ENCODE results near the gene SLF1. TPM values are rescaled to one million over a fixed set of nuclear protein-coding genes. Genes with fewer than 3 reads are reported as not detected.
"Not testable (repeated sequence)": the region's sequence is repeated elsewhere in the genome, so short reads cannot be mapped to it uniquely, and the experiment has no call there.

Gene SLF1
- polyA plus RNA-seq: 9.5 TPM
- long read RNA-seq, donor 1, partial matches to known transcripts: 0 of 1 reads
- long read RNA-seq, donor 1, other reads (novel, unspliced or antisense): 0 of 1 reads
- long read RNA-seq, donor 2, partial matches to known transcripts: 0 of 1 reads
- long read RNA-seq, donor 2, other reads (novel, unspliced or antisense): 0 of 1 reads
- long read RNA-seq, donor 3: 0 reads
- long read RNA-seq, donor 4: 0 reads
- long read RNA-seq, donor 5: 0 reads
- long read RNA-seq, donor 6, partial matches to known transcripts: 0 of 1 reads
- long read RNA-seq, donor 6, other reads (novel, unspliced or antisense): 0 of 1 reads
- long read RNA-seq, donor 7: 0 reads
- long read RNA-seq, donor 8, full-length matches to known transcripts: 2 of 2 reads
- long read RNA-seq, donor 8, partial matches to known transcripts: 0 of 2 reads
- long read RNA-seq, donor 8, other reads (novel, unspliced or antisense): 0 of 2 reads
- long read RNA-seq, donor 9: 0 reads
- long read RNA-seq, donor 10: 0 reads
- long read RNA-seq, donor 11, full-length matches to known transcripts: 1 of 1 reads
- long read RNA-seq, donor 11, partial matches to known transcripts: 0 of 1 reads
- long read RNA-seq, donor 11, other reads (novel, unspliced or antisense): 0 of 1 reads

GRCh38 chr5:94618493-94619328 lies at the start of gene SLF1, which contains the start of gene KIAA0825:
SLF1 (plus strand) TSS chr5:94618669; CDS start chr5:94628811, 10,142 bp downstream.
KIAA0825 (minus strand) TSS chr5:94618604; CDS start chr5:94537126, 81,478 bp downstream.
- Histone ChIP-seq H3K27ac (ENCODE audit: low read length) (peak within 1 kb of the TSS; percentile 94), H3K27me3 (ENCODE audit: control insufficient read depth, insufficient read depth, low read length) (no peaks in the 10 kb centered on the region), H3K9me3 (ENCODE audit: control insufficient read depth, low read depth, low read length) (no peaks in the 10 kb centered on the region), H3K36me3 (ENCODE audit: control insufficient read depth, insufficient read depth, low read length) (no peaks in the 10 kb centered on the region), H3K4me3 (ENCODE audit: low read length) (peak within 1 kb of the TSS; percentile 81), H3K4me1 (ENCODE audit: control insufficient read depth, insufficient read depth, low read length) (peaks cover 9% of the 10 kb centered on the region)
- 0% methylated on average over 1 of the region's 63 CpGs for WGBS (ENCODE audit: insufficient coverage, low lambda C conversion rate)
- DNase-seq: peak; percentile 87 to 93

- H3K27me3 ChIP-seq (ENCODE audit: control insufficient read depth, insufficient read depth, low read length): no peaks in the 10 kb centered on the region
- no peak overlapping the region for H3K4me3 ChIP-seq (ENCODE audit: low read length)
- no peak overlapping the region for H3K27ac ChIP-seq (ENCODE audit: low read length)
- no peaks in the 10 kb centered on the region for H3K9me3 ChIP-seq (ENCODE audit: control insufficient read depth, low read depth, low read length)
- DNase-seq: no peak
- H3K4me1 ChIP-seq (ENCODE audit: control insufficient read depth, insufficient read depth, low read length): no peaks in the 10 kb centered on the region
- no peaks in the 10 kb centered on the region for H3K36me3 ChIP-seq (ENCODE audit: control insufficient read depth, insufficient read depth, low read length)
Observed at GRCh38 chr5:94571415-94571814, 47.1 kb upstream of the SLF1 start.

- not testable (repeated sequence) for H3K9me3 ChIP-seq (ENCODE audit: control insufficient read depth, low read depth, low read length); H3K4me1 ChIP-seq (ENCODE audit: control insufficient read depth, insufficient read depth, low read length); H3K27me3 ChIP-seq (ENCODE audit: control insufficient read depth, insufficient read depth, low read length); DNase-seq; H3K36me3 ChIP-seq (ENCODE audit: control insufficient read depth, insufficient read depth, low read length); H3K4me3 ChIP-seq (ENCODE audit: low read length); H3K27ac ChIP-seq (ENCODE audit: low read length)
- no CpG with 5 or more reads among the region's 1 CpG for WGBS (ENCODE audit: insufficient coverage, low lambda C conversion rate)
Observed at GRCh38 chr5:94573349-94573748, 45.1 kb upstream of the SLF1 start.

- WGBS (ENCODE audit: insufficient coverage, low lambda C conversion rate): 80% methylated on average over 2 of the region's 4 CpGs
- H3K27ac ChIP-seq (ENCODE audit: low read length): no peak overlapping the region
- no peaks in the 10 kb centered on the region for H3K4me1 ChIP-seq (ENCODE audit: control insufficient read depth, insufficient read depth, low read length)
- H3K4me3 ChIP-seq (ENCODE audit: low read length): no peak overlapping the region
- no peaks in the 10 kb centered on the region for H3K27me3 ChIP-seq (ENCODE audit: control insufficient read depth, insufficient read depth, low read length)
- no peaks in the 10 kb centered on the region for H3K36me3 ChIP-seq (ENCODE audit: control insufficient read depth, insufficient read depth, low read length)
- no peak for DNase-seq
- no peaks in the 10 kb centered on the region for H3K9me3 ChIP-seq (ENCODE audit: control insufficient read depth, low read depth, low read length)
Observed at GRCh38 chr5:94575196-94575595, 43.3 kb upstream of the SLF1 start.

- H3K27ac ChIP-seq (ENCODE audit: low read length): no peak overlapping the region
- H3K27me3 ChIP-seq (ENCODE audit: control insufficient read depth, insufficient read depth, low read length): no peaks in the 10 kb centered on the region
- H3K9me3 ChIP-seq (ENCODE audit: control insufficient read depth, low read depth, low read length): no peaks in the 10 kb centered on the region
- H3K4me1 ChIP-seq (ENCODE audit: control insufficient read depth, insufficient read depth, low read length): no peaks in the 10 kb centered on the region
- H3K36me3 ChIP-seq (ENCODE audit: control insufficient read depth, insufficient read depth, low read length): no peaks in the 10 kb centered on the region
- DNase-seq: no peak
- no peak overlapping the region for H3K4me3 ChIP-seq (ENCODE audit: low read length)
Observed at GRCh38 chr5:94577466-94578245, 40.8 kb upstream of the SLF1 start.

- Histone ChIP-seq H3K4me1 (ENCODE audit: control insufficient read depth, insufficient read depth, low read length) (no peaks in the 10 kb centered on the region), H3K4me3 (ENCODE audit: low read length) (no peak overlapping the region), H3K9me3 (ENCODE audit: control insufficient read depth, low read depth, low read length) (no peaks in the 10 kb centered on the region), H3K36me3 (ENCODE audit: control insufficient read depth, insufficient read depth, low read length) (no peaks in the 10 kb centered on the region), H3K27ac (ENCODE audit: low read length) (no peak overlapping the region), H3K27me3 (ENCODE audit: control insufficient read depth, insufficient read depth, low read length) (no peaks in the 10 kb centered on the region)
- WGBS (ENCODE audit: insufficient coverage, low lambda C conversion rate): no CpG with 5 or more reads among the region's 7 CpGs
- DNase-seq: no peak
Observed at GRCh38 chr5:94595281-94595840, 23.1 kb upstream of the SLF1 start.

GRCh38 chr5:94613583-94613982 lies 4.9 kb upstream of the SLF1 start:
- H3K9me3 ChIP-seq (ENCODE audit: control insufficient read depth, low read depth, low read length): no peaks in the 10 kb centered on the region
- H3K27ac ChIP-seq (ENCODE audit: low read length): no peak overlapping the region
- peaks cover 4% of the 10 kb centered on the region for H3K4me1 ChIP-seq (ENCODE audit: control insufficient read depth, insufficient read depth, low read length)
- H3K36me3 ChIP-seq (ENCODE audit: control insufficient read depth, insufficient read depth, low read length): no peaks in the 10 kb centered on the region
- H3K4me3 ChIP-seq (ENCODE audit: low read length): no peak overlapping the region
- no peak for DNase-seq
- WGBS (ENCODE audit: insufficient coverage, low lambda C conversion rate): no CpG with 5 or more reads among the region's 2 CpGs
- H3K27me3 ChIP-seq (ENCODE audit: control insufficient read depth, insufficient read depth, low read length): no peaks in the 10 kb centered on the region

- Histone ChIP-seq H3K27ac (ENCODE audit: low read length) (no peak overlapping the region), H3K27me3 (ENCODE audit: control insufficient read depth, insufficient read depth, low read length) (no peaks in the 10 kb centered on the region), H3K36me3 (ENCODE audit: control insufficient read depth, insufficient read depth, low read length) (no peaks in the 10 kb centered on the region), H3K4me3 (ENCODE audit: low read length) (no peak overlapping the region), H3K9me3 (ENCODE audit: control insufficient read depth, low read depth, low read length) (no peaks in the 10 kb centered on the region), H3K4me1 (ENCODE audit: control insufficient read depth, insufficient read depth, low read length) (peaks cover 4% of the 10 kb centered on the region)
- 86% methylated on average over 2 of the region's 2 CpGs for WGBS (ENCODE audit: insufficient coverage, low lambda C conversion rate)
- no peak for DNase-seq
Observed at GRCh38 chr5:94614156-94614805, 4.2 kb upstream of the SLF1 start.

GRCh38 chr5:94615862-94616261 lies 2.6 kb upstream of the SLF1 start:
- WGBS (ENCODE audit: insufficient coverage, low lambda C conversion rate): 100% methylated on average over 2 of the region's 3 CpGs
- H3K9me3 ChIP-seq (ENCODE audit: control insufficient read depth, low read depth, low read length): no peaks in the 10 kb centered on the region
- no peak for DNase-seq
- H3K4me3 ChIP-seq (ENCODE audit: low read length): no peak overlapping the region
- no peak overlapping the region for H3K27ac ChIP-seq (ENCODE audit: low read length)
- peaks cover 9% of the 10 kb centered on the region for H3K4me1 ChIP-seq (ENCODE audit: control insufficient read depth, insufficient read depth, low read length)
- no peaks in the 10 kb centered on the region for H3K27me3 ChIP-seq (ENCODE audit: control insufficient read depth, insufficient read depth, low read length)
- H3K36me3 ChIP-seq (ENCODE audit: control insufficient read depth, insufficient read depth, low read length): no peaks in the 10 kb centered on the region

Data from large intestine (tissue), 12 donors.